Subcutaneous abdominal adipose tissue (tissue), 5 donors: ENCODE data around the gene KCTD10.
"Not testable (repeated sequence)": the region's sequence is repeated elsewhere in the genome, so short reads cannot be mapped to it uniquely, and the experiment has no call there.

Source experiments
- H3K27ac ChIP-seq: one replicate; pipeline ENCODE4 v1.7.0; 2013; ENCODE audit warnings: low read depth, mild to moderate bottlenecking, inconsistent platforms, low read length, moderate library complexity
- H3K27me3 ChIP-seq, 5 donors: one replicate each; pipeline ENCODE4 v1.7.0; 2013; ENCODE audit warnings: low read length in 5 of 5, inconsistent platforms in 1 of 5; ENCODE audit not compliant: control insufficient read depth in 5 of 5, insufficient read depth in 4 of 5
- H3K36me3 ChIP-seq, 5 donors: one replicate each; pipeline ENCODE4 v1.7.0; 2013; ENCODE audit warnings: low read length in 5 of 5; ENCODE audit not compliant: control insufficient read depth in 5 of 5, insufficient read depth in 5 of 5
- H3K4me1 ChIP-seq, 5 donors: one replicate each; pipeline ENCODE4 v1.7.0; 2013; ENCODE audit warnings: low read length in 5 of 5, mild to moderate bottlenecking in 3 of 5, moderate library complexity in 1 of 5; ENCODE audit not compliant: control insufficient read depth in 5 of 5, insufficient read depth in 5 of 5
- H3K4me3 ChIP-seq, 5 donors: one replicate each; pipeline ENCODE4 v1.7.0; 2013; ENCODE audit warnings: low read length in 5 of 5, low read depth in 1 of 5
- H3K9ac ChIP-seq, 5 donors: one replicate each; pipeline ENCODE4 v1.7.0; 2013; ENCODE audit warnings: low read length in 5 of 5, mild to moderate bottlenecking in 4 of 5, moderate library complexity in 3 of 5
- H3K9me3 ChIP-seq, 5 donors: one replicate each; pipeline ENCODE4 v1.7.0; 2013; ENCODE audit warnings: low read length in 5 of 5; ENCODE audit not compliant: control insufficient read depth in 5 of 5
- donor health status: healthy.
- donor health status: healthy.
- donor health status: healthy.
- donor health status: healthy.
- donor health status: healthy.

KCTD10 gene

GRCh38 chr12:109476807-109477184, 304 bp downstream of the KCTD10 start:
- H3K27me3 ChIP-seq, result no peaks in the 10 kb centered on the region
- H3K4me3 ChIP-seq, result peak overlapping the region; percentile 78 to 100 (median 90)
- H3K36me3 ChIP-seq, result peaks cover 0 to 3% (median 2%) of the 10 kb centered on the region in 5 donors
- peak overlapping the region; percentile 96 for H3K27ac ChIP-seq
- H3K9me3 ChIP-seq, result no peaks in the 10 kb centered on the region
- peak overlapping the region; percentile 97 to 99 (median 98) for H3K9ac ChIP-seq
- peaks cover 7 to 57% (median 50%) of the 10 kb centered on the region in 5 donors for H3K4me1 ChIP-seq

- no peaks in the 10 kb centered on the region for H3K27me3 ChIP-seq
- peaks cover 0 to 5% (median 2%) of the 10 kb centered on the region in 5 donors for H3K36me3 ChIP-seq
- H3K27ac ChIP-seq, result peak overlapping the region; percentile 96
- H3K4me3 ChIP-seq, result peak overlapping the region; percentile 78 to 100 (median 90)
- no peaks in the 10 kb centered on the region for H3K9me3 ChIP-seq
- H3K9ac ChIP-seq, result peak overlapping the region; percentile 97 to 99 (median 98)
- peaks cover 7 to 59% (median 53%) of the 10 kb centered on the region in 5 donors for H3K4me1 ChIP-seq
These were observed 900 bp downstream of the KCTD10 start for GRCh38 chr12:109475993-109476806.

GRCh38 chr12:109475121-109475520, 2.0 kb downstream of the KCTD10 start:
- H3K4me1 ChIP-seq, result peaks cover 7 to 66% (median 62%) of the 10 kb centered on the region in 5 donors
- no peaks in the 10 kb centered on the region for H3K9me3 ChIP-seq
- H3K27me3 ChIP-seq, result no peaks in the 10 kb centered on the region
- H3K4me3 ChIP-seq, result peak overlapping the region; percentile 78 to 100 (median 90)
- peaks cover 0 to 11% (median 10%) of the 10 kb centered on the region in 5 donors for H3K36me3 ChIP-seq
- H3K27ac ChIP-seq, result peak overlapping the region; percentile 96
- peak overlapping the region in 2 of 5 donors; percentile 19 to 32 for H3K9ac ChIP-seq

- Histone ChIP-seq H3K36me3 (peaks cover 0 to 23% (median 21%) of the 10 kb centered on the region in 5 donors), H3K4me1 (peaks cover 9 to 66% (median 63%) of the 10 kb centered on the region in 5 donors), H3K27ac (peak overlapping the region; percentile 16), H3K9ac (peak overlapping the region in 1 of 5 donors; percentile 42)
- not testable (repeated sequence) for H3K27me3 ChIP-seq, H3K9me3 ChIP-seq, H3K4me3 ChIP-seq
These were observed 3.4 kb downstream of the KCTD10 start for GRCh38 chr12:109473526-109474270.

GRCh38 chr12:109473006-109473405, 4.1 kb downstream of the KCTD10 start:
- Histone ChIP-seq H3K9ac (no peak overlapping the region), H3K27ac (peak overlapping the region; percentile 16)

GRCh38 chr12:109469517-109469916, 7.6 kb downstream of the KCTD10 start:
- Histone ChIP-seq H3K9ac (no peak overlapping the region), H3K36me3 (peaks cover 0 to 46% (median 39%) of the 10 kb centered on the region in 5 donors), H3K4me3 (no peak overlapping the region), H3K9me3 (no peaks in the 10 kb centered on the region), H3K27me3 (no peaks in the 10 kb centered on the region), H3K27ac (peak overlapping the region; percentile 1), H3K4me1 (peaks cover 28 to 72% (median 71%) of the 10 kb centered on the region in 5 donors)

More at GRCh38 chr12:109473006-109473405, 4.1 kb downstream of the KCTD10 start:
- H3K4me1 ChIP-seq, result peaks cover 9 to 63% (median 61%) of the 10 kb centered on the region in 5 donors
- H3K4me3 ChIP-seq, result no peak overlapping the region
- H3K9me3 ChIP-seq, result no peaks in the 10 kb centered on the region
- H3K27me3 ChIP-seq, result no peaks in the 10 kb centered on the region
- peaks cover 0 to 28% (median 25%) of the 10 kb centered on the region in 5 donors for H3K36me3 ChIP-seq

- H3K36me3 ChIP-seq, result peaks cover 0 to 46% (median 37%) of the 10 kb centered on the region in 5 donors
- H3K27ac ChIP-seq, result peak overlapping the region; percentile 25
These were observed 9.0 kb downstream of the KCTD10 start for GRCh38 chr12:109467978-109468676.

GRCh38 chr12:109466821-109467220, 10.3 kb downstream of the KCTD10 start:
- Histone ChIP-seq H3K4me1 (peaks cover 47 to 90% (median 86%) of the 10 kb centered on the region in 5 donors), H3K9me3 (no peaks in the 10 kb centered on the region), H3K27me3 (no peaks in the 10 kb centered on the region), H3K4me3 (peak overlapping the region in 1 of 5 donors; percentile 37), H3K36me3 (peaks cover 0 to 44% (median 37%) of the 10 kb centered on the region in 5 donors), H3K9ac (peak overlapping the region in 2 of 5 donors; percentile 51 to 52), H3K27ac (peak overlapping the region; percentile 61)

More at GRCh38 chr12:109467978-109468676, 9.0 kb downstream of the KCTD10 start:
- Histone ChIP-seq H3K4me3 (peak overlapping the region in 1 of 5 donors; percentile 19), H3K9me3 (no peaks in the 10 kb centered on the region), H3K27me3 (no peaks in the 10 kb centered on the region), H3K9ac (peak overlapping the region in 3 of 5 donors; percentile 29 to 45 (median 32)), H3K4me1 (peaks cover 37 to 81% (median 79%) of the 10 kb centered on the region in 5 donors)

- Histone ChIP-seq H3K36me3 (peaks cover 0 to 42% (median 37%) of the 10 kb centered on the region in 5 donors), H3K9me3 (no peaks in the 10 kb centered on the region), H3K4me1 (peaks cover 52 to 95% (median 91%) of the 10 kb centered on the region in 5 donors), H3K27me3 (no peaks in the 10 kb centered on the region), H3K27ac (peak overlapping the region; percentile 61), H3K9ac (peak overlapping the region in 2 of 5 donors; percentile 23 to 51), H3K4me3 (peak overlapping the region in 1 of 5 donors; percentile 37)
These were observed 10.8 kb downstream of the KCTD10 start for GRCh38 chr12:109466305-109466704.
